Measurements from ENCODE around the gene DISC1.

GRCh38 chr1:231581859-231582258 is 44.7 kb upstream of the DISC1 start:
- TF ChIP-seq CTCF (conservative IDR thresholded peaks at IDR 0.05 in 1 of 2, IDR thresholded peaks at IDR 0.05 in 1 of 2; ENCODE audit: extremely low read depth in 1 of 2, insufficient read depth in 1 of 2, low read depth in 1 of 2, low read length in 2 of 2) (no peak), EZH2 (IDR thresholded peaks at IDR 0.05; ENCODE audit: borderline replicate concordance, low read length) (no peak)
